WTC11 (cell line): Measurements from ENCODE around the gene IP6K3.

Experiments
- CREM ChIP-seq: sonication (generic); formaldehyde crosslinking; IDR thresholded peaks from 2 replicates; pipeline ENCODE4 v1.8.1; 2022; ENCODE audit warnings: mild to moderate bottlenecking, missing genetic modification reagents, moderate library complexity
- CTCF ChIP-seq: fragments of 200-600 bp; IDR thresholded peaks from 2 replicates; pipeline ENCODE4 v1.8.0; 2022; ENCODE audit warnings: antibody characterized with exemption
- NR2C2 ChIP-seq: sonication (generic); formaldehyde crosslinking; IDR thresholded peaks from 2 replicates; pipeline ENCODE4 v1.8.0; 2022; ENCODE audit warnings: mild to moderate bottlenecking, missing genetic modification reagents
- STAT6 ChIP-seq: sonication (generic); formaldehyde crosslinking; conservative IDR thresholded peaks from 2 replicates; pipeline ENCODE4 v1.8.1; 2023; ENCODE audit warnings: mild to moderate bottlenecking, low read depth, missing genetic modification reagents, moderate library complexity
- USF2 ChIP-seq: sonication (generic); formaldehyde crosslinking; IDR thresholded peaks from 2 replicates; pipeline ENCODE4 v1.8.1; 2023; ENCODE audit warnings: mild to moderate bottlenecking, missing genetic modification reagents, moderate library complexity
- ZNF232 ChIP-seq: sonication (generic); formaldehyde crosslinking; IDR thresholded peaks from 2 replicates; pipeline ENCODE4 v1.8.0; 2022; ENCODE audit warnings: mild to moderate bottlenecking, missing genetic modification reagents
- ZNF317 ChIP-seq: sonication (generic); formaldehyde crosslinking; IDR thresholded peaks from 2 replicates; pipeline ENCODE4 v1.8.1; 2023; ENCODE audit warnings: low read depth, mild to moderate bottlenecking, moderate library complexity, missing genetic modification reagents, borderline replicate concordance

- no peak for TF ChIP-seq CTCF
- no peak for TF ChIP-seq ZNF232 (CRISPR knock-in tag)
- TF ChIP-seq USF2 (CRISPR knock-in tag): no peak
- no peak for TF ChIP-seq STAT6
- TF ChIP-seq CREM (CRISPR knock-in tag): no peak
- no peak for TF ChIP-seq NR2C2
- TF ChIP-seq ZNF317 (CRISPR knock-in tag): no peak
Measured at GRCh38 chr6:33776764-33777163, 30.1 kb upstream of the IP6K3 start.
